Measurements from ENCODE around the gene LGI1. TPM values are rescaled to one million over a fixed set of nuclear protein-coding genes. Genes with fewer than 3 reads are reported as not detected.

Gene LGI1
- polyA plus RNA-seq, 1 donor from 2014 or later, result 2.1 TPM

DNA sequence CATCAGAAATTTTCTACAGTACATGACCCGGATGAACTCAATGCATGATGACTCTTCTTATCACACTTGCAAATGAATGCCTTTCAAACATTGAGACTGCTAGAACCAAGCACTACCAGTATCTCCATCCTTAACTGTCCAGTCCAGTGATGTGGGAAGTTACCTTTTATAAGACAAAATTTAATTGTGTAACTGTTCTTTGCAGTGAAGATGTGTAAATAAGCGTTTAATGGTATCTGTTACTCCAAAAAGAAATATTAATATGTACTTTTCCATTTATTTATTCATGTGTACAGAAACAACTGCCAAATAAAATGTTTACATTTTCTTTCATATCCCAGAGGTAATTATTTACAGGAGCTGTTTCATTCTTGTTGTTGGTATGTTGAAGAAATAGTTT, 40.1 kb downstream of the LGI1 start:
- H3K79me2 ChIP-seq (replicated peaks; ENCODE audit: insufficient read depth, low read length), result no peaks in the 10 kb centered on the region
- no peak overlapping the region for H3K9ac ChIP-seq (ENCODE audit: low read length)
- no peak overlapping the region for H3K4me2 ChIP-seq (ENCODE audit: low read length)
- H3K36me3 ChIP-seq (ENCODE audit: insufficient read depth, low read length), result no peaks in the 10 kb centered on the region
- H3K9me2 ChIP-seq (ENCODE audit: insufficient read depth, low read length), result no peaks in the 10 kb centered on the region
- no peaks in the 10 kb centered on the region for H3K27me3 ChIP-seq (ENCODE audit: insufficient read depth, low read depth, low read length)
- no peak for TF ChIP-seq CTCF (IDR thresholded peaks at IDR 0.05; ENCODE audit: poor library complexity, severe bottlenecking)
- no peak for TF ChIP-seq SMC3 (conservative IDR thresholded peaks at IDR 0.05; ENCODE audit: poor library complexity)
- TF ChIP-seq TAF1 (IDR thresholded peaks at IDR 0.05; ENCODE audit: low read depth), result no peak
- TF ChIP-seq REST (IDR thresholded peaks at IDR 0.05; ENCODE audit: borderline replicate concordance), result no peak
- no peak for TF ChIP-seq EP300 (conservative IDR thresholded peaks at IDR 0.05; ENCODE audit: poor library complexity, severe bottlenecking)
- TF ChIP-seq MXI1 (conservative IDR thresholded peaks at IDR 0.05; ENCODE audit: poor library complexity, severe bottlenecking), result no peak
- no peak for TF ChIP-seq EZH2 (IDR thresholded peaks at IDR 0.05; ENCODE audit: borderline replicate concordance, insufficient read depth, low read length, poor library complexity, severe bottlenecking)
- TF ChIP-seq RAD21 (conservative IDR thresholded peaks at IDR 0.05), result no peak
- no peak overlapping the region for H3K27ac ChIP-seq (ENCODE audit: low read length)
- no peak overlapping the region for H2AFZ ChIP-seq (ENCODE audit: low read depth, low read length)
- H3F3A ChIP-seq (ENCODE audit: insufficient read depth, low read length, poor library complexity, severe bottlenecking), result no peaks in the 10 kb centered on the region
- no peaks in the 10 kb centered on the region for H3K9me3 ChIP-seq (ENCODE audit: low read length)
- H3K4me3 ChIP-seq (ENCODE audit: low read length), result no peak overlapping the region
- no peaks in the 10 kb centered on the region for H4K20me1 ChIP-seq (ENCODE audit: insufficient read depth)

DNA sequence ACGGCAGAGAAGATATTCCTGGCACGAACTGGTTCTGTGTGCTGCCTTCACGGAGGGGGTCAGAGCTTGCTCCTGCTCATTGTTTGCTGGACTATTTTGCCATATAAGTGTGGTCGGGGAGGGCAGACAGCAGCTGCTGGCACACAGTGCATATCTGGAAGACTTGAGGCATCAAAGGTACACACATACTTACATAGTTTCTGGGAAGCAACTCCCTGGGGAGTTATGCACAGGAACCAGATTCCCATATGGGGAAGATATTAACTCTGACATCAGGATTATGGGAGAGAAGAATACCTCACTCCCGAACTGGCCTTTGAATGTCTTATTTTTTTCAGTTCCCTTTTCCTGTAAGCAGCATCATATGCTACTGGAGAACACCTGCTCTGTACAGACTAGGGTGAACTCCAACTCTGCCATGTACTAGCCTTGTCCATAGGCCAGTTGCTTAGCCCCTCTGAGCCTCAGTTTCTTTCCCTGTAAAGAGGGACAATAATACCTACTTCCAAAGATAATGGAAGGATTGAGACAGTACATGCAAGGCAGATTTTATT, 41.5 kb downstream of the LGI1 start:
- Histone ChIP-seq H3K9me3 (ENCODE audit: low read length) (no peaks in the 10 kb centered on the region), H3K27ac (ENCODE audit: low read length) (no peak overlapping the region), H4K20me1 (ENCODE audit: insufficient read depth) (no peaks in the 10 kb centered on the region), H3K9me2 (ENCODE audit: insufficient read depth, low read length) (no peaks in the 10 kb centered on the region), H3K4me2 (ENCODE audit: low read length) (no peak overlapping the region), H3K27me3 (ENCODE audit: insufficient read depth, low read depth, low read length) (no peaks in the 10 kb centered on the region), H3K36me3 (ENCODE audit: insufficient read depth, low read length) (no peaks in the 10 kb centered on the region), H3F3A (ENCODE audit: insufficient read depth, low read length, poor library complexity, severe bottlenecking) (no peaks in the 10 kb centered on the region), H3K9ac (ENCODE audit: low read length) (no peak overlapping the region), H3K79me2 (replicated peaks; ENCODE audit: insufficient read depth, low read length) (no peaks in the 10 kb centered on the region), H2AFZ (ENCODE audit: low read depth, low read length) (no peak overlapping the region), H3K4me3 (ENCODE audit: low read length) (no peak overlapping the region)
- no peak for TF ChIP-seq POLR2AphosphoS5 (IDR thresholded peaks at IDR 0.05)
- no peak for TF ChIP-seq EP300 (conservative IDR thresholded peaks at IDR 0.05; ENCODE audit: poor library complexity, severe bottlenecking)
- TF ChIP-seq RAD21 (conservative IDR thresholded peaks at IDR 0.05), result no peak
- no peak for TF ChIP-seq SMC3 (conservative IDR thresholded peaks at IDR 0.05; ENCODE audit: poor library complexity)
- TF ChIP-seq MXI1 (conservative IDR thresholded peaks at IDR 0.05; ENCODE audit: poor library complexity, severe bottlenecking), result no peak
- no peak for TF ChIP-seq TAF1 (IDR thresholded peaks at IDR 0.05; ENCODE audit: low read depth)
- TF ChIP-seq EZH2 (IDR thresholded peaks at IDR 0.05; ENCODE audit: borderline replicate concordance, insufficient read depth, low read length, poor library complexity, severe bottlenecking), result no peak
- no peak for TF ChIP-seq REST (IDR thresholded peaks at IDR 0.05; ENCODE audit: borderline replicate concordance)
- no peak for TF ChIP-seq CTCF (IDR thresholded peaks at IDR 0.05; ENCODE audit: poor library complexity, severe bottlenecking)
